ENCODE data around the gene ETV4. TPM values are rescaled to one million over a fixed set of nuclear protein-coding genes. Genes with fewer than 3 reads are reported as not detected.

The ETV4 gene
- total and polyA plus RNA-seq, 2 of the 13 experiments (the other 11 are each of a cell fraction or from before 2014, with no cell fraction given), result 128 to 330 TPM

- TF ChIP-seq MATR3 (CRISPR knock-in tag; IDR thresholded peaks at IDR 0.05), result no peak
- TF ChIP-seq ZNF75D (CRISPR knock-in tag; IDR thresholded peaks at IDR 0.05; ENCODE audit: borderline replicate concordance), result no peak
- 0 out of 2 replicates have a peak, but pooled peaks have one; percentile 32 for TF ChIP-seq ZNF879 (CRISPR knock-in tag; IDR thresholded peaks at IDR 0.05)
- TF ChIP-seq, protein P1, sequence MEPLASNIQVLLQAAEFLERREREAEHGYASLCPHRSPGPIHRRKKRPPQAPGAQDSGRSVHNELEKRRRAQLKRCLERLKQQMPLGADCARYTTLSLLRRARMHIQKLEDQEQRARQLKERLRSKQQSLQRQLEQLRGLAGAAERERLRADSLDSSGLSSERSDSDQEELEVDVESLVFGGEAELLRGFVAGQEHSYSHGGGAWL (CRISPR knock-in tag; IDR thresholded peaks at IDR 0.05), result no peak
- TF ChIP-seq NFAT5 (CRISPR knock-in tag; IDR thresholded peaks at IDR 0.05), result no peak
- peak; percentile 67; the same call in 1 of the 2 replicates for TF ChIP-seq CREM (IDR thresholded peaks at IDR 0.05)
- TF ChIP-seq CREM (CRISPR knock-in tag; IDR thresholded peaks at IDR 0.05), result no peak
- no peak for TF ChIP-seq ATF4 (CRISPR knock-in tag; IDR thresholded peaks at IDR 0.05)
- no peak for TF ChIP-seq MZF1 (CRISPR knock-in tag; IDR thresholded peaks at IDR 0.05; ENCODE audit: borderline replicate concordance)
- TF ChIP-seq RORA (CRISPR knock-in tag; IDR thresholded peaks at IDR 0.05), result no peak
- TF ChIP-seq NCOA1 (CRISPR knock-in tag; IDR thresholded peaks at IDR 0.05), result no peak
- TF ChIP-seq YY1 (IDR thresholded peaks at IDR 0.05; ENCODE audit: insufficient read depth, insufficient replicate concordance, low read depth, low read length), result peak; percentile 19
- TF ChIP-seq ARID4A (CRISPR knock-in tag; IDR thresholded peaks at IDR 0.05; ENCODE audit: borderline replicate concordance), result peak; percentile 43; the same call in 1 of the 2 replicates
- TF ChIP-seq CCAR2 (optimal IDR thresholded peaks at IDR 0.05; ENCODE audit: low read depth, low read length), result no peak
- no peak for TF ChIP-seq SSRP1 (CRISPR knock-in tag; IDR thresholded peaks at IDR 0.05)
- TF ChIP-seq ZNF547 (CRISPR knock-in tag; IDR thresholded peaks at IDR 0.05), result no peak
- TF ChIP-seq TCF12 (IDR thresholded peaks at IDR 0.05), result no peak
- TF ChIP-seq TCF12 (CRISPR knock-in tag; IDR thresholded peaks at IDR 0.05), result 0 out of 2 replicates have a peak, but pooled peaks have one; percentile 30
- TF ChIP-seq MXI1 (IDR thresholded peaks at IDR 0.05; ENCODE audit: borderline replicate concordance, low read depth, low read length), result peak; percentile 59; the same call in 1 of the 3 replicates
Observed at GRCh38 chr17:43528319-43528987, 17.7 kb downstream of the ETV4 start (continued).
